GM18867 (cell line): Measurements from ENCODE around the gene NUBP2.

Source experiments
- ATAC-seq: cut with Tn5 transposase; IDR thresholded peaks from one replicate; pipeline ENCODE4 v1.9.1; 2021; ENCODE audit warnings: mild to moderate bottlenecking, moderate library complexity; ENCODE audit not compliant: unreplicated experiment

Gene NUBP2

GRCh38 chr16:1782408-1783264 is at the start of gene NUBP2, which contains the start of gene SPSB3:
NUBP2 (plus strand) TSS chr16:1782960; CDS start chr16:1783021, 61 bp downstream.
SPSB3 (minus strand) TSS chr16:1782571; CDS start chr16:1781483, 1,088 bp downstream.
- peak; percentile 80 for ATAC-seq

GRCh38 chr16:1734123-1734522 is 48.6 kb upstream of the NUBP2 start:
- ATAC-seq: no peak

- ATAC-seq: no peak
Measured at GRCh38 chr16:1734816-1735215, 47.9 kb upstream of the NUBP2 start.

- ATAC-seq: no peak
Measured at GRCh38 chr16:1740234-1740633, 42.5 kb upstream of the NUBP2 start.

- ATAC-seq: no peak
Measured at GRCh38 chr16:1740781-1741490, 41.8 kb upstream of the NUBP2 start.

GRCh38 chr16:1741553-1742165 is 41.1 kb upstream of the NUBP2 start:
- ATAC-seq: no peak

GRCh38 chr16:1743376-1744337 is 39.1 kb upstream of the NUBP2 start:
- ATAC-seq: no peak

GRCh38 chr16:1744338-1744840 is 38.4 kb upstream of the NUBP2 start:
- no peak for ATAC-seq

GRCh38 chr16:1745181-1745899 is 37.4 kb upstream of the NUBP2 start:
- no peak for ATAC-seq

GRCh38 chr16:1745900-1746692 is 36.7 kb upstream of the NUBP2 start:
- ATAC-seq: no peak

GRCh38 chr16:1746693-1747195 is 36.0 kb upstream of the NUBP2 start:
- no peak for ATAC-seq

- no peak for ATAC-seq
Measured at GRCh38 chr16:1747934-1748333, 34.8 kb upstream of the NUBP2 start.

- ATAC-seq: no peak
Measured at GRCh38 chr16:1749152-1750117, 33.3 kb upstream of the NUBP2 start.

GRCh38 chr16:1751946-1752345 is 30.8 kb upstream of the NUBP2 start:
- no peak for ATAC-seq

- no peak for ATAC-seq
Measured at GRCh38 chr16:1752853-1753252, 29.9 kb upstream of the NUBP2 start.

GRCh38 chr16:1754204-1754603 is 28.6 kb upstream of the NUBP2 start:
- ATAC-seq: no peak

- no peak for ATAC-seq
Measured at GRCh38 chr16:1757714-1758461, 24.9 kb upstream of the NUBP2 start.
